Spleen (tissue), 11 donors: ENCODE data around the gene USP32. TPM values are rescaled to one million over a fixed set of nuclear protein-coding genes. Genes with fewer than 3 reads are reported as not detected.

Experiments
- DNase-seq: peaks from one replicate; pipeline ENCODE4 v3.0.0-alpha.2; 2020
- H3K27ac ChIP-seq, 8 donors: fragments of 200-600 bp; sonication (generic) in 7 of 8; 1 replicate in 4 of 8; 2 replicates in 4 of 8; pipeline versions ENCODE4 v1.5.0 to v1.8.0; 2016 to 2021; ENCODE audit warnings: inconsistent platforms in 4 of 8, mild to moderate bottlenecking in 4 of 8, moderate library complexity in 1 of 8
- H3K27me3 ChIP-seq, 7 donors: fragments of 200-600 bp; sonication (generic) in 6 of 7; replicated peaks in 1 of 7; 1 replicate in 4 of 7; 2 replicates in 3 of 7; pipeline versions ENCODE4 v1.5.0 to v1.8.0; 2016 to 2021; ENCODE audit warnings: inconsistent platforms in 3 of 7, mild to moderate bottlenecking in 1 of 7
- H3K36me3 ChIP-seq, 6 donors: fragments of 200-600 bp; sonication (generic) in 5 of 6; 1 replicate in 4 of 6; 2 replicates in 2 of 6; pipeline versions ENCODE4 v1.5.0 to v1.8.0; 2016 to 2021; ENCODE audit warnings: inconsistent platforms in 2 of 6
- H3K4me1 ChIP-seq, 6 donors: fragments of 200-600 bp; sonication (generic) in 5 of 6; 1 replicate in 3 of 6; 2 replicates in 3 of 6; pipeline versions ENCODE4 v1.5.0 to v1.8.0; 2016 to 2021; ENCODE audit warnings: inconsistent platforms in 3 of 6
- H3K4me3 ChIP-seq, 8 donors: fragments of 200-600 bp; sonication (generic) in 7 of 8; 1 replicate in 4 of 8; 2 replicates in 4 of 8; pipeline versions ENCODE4 v1.5.0 to v1.8.0; 2016 to 2021; ENCODE audit warnings: inconsistent platforms in 4 of 8, mild to moderate bottlenecking in 4 of 8, moderate library complexity in 2 of 8
- H3K9me3 ChIP-seq, 8 donors: fragments of 200-600 bp; sonication (generic) in 7 of 8; 1 replicate in 4 of 8; 2 replicates in 4 of 8; pipeline versions ENCODE4 v1.5.0 to v1.8.0; 2016 to 2021; ENCODE audit warnings: inconsistent platforms in 4 of 8
- CTCF ChIP-seq, 11 experiments: fragments of 200-600 bp in 7 of 11; fragments of 450-650 bp in 4 of 11; sonication (generic) in 4 of 11; IDR thresholded peaks in 8 of 11; conservative IDR thresholded peaks in 3 of 11; 1 replicate in 7 of 11; 2 replicates in 4 of 11; pipeline versions ENCODE4 v1.4.0 to v1.8.0; 2016 to 2021; ENCODE audit warnings: antibody characterized with exemption in 11 of 11, inconsistent platforms in 4 of 11, mild to moderate bottlenecking in 1 of 11
- POLR2A ChIP-seq, 3 donors: fragments of 450-650 bp; IDR thresholded peaks; one replicate each; pipeline ENCODE4 v1.5.1; 2017; ENCODE audit warnings: antibody characterized with exemption in 3 of 3, mild to moderate bottlenecking in 1 of 3
- POLR2AphosphoS5 ChIP-seq, 3 donors: sonication (generic); formaldehyde crosslinking; IDR thresholded peaks; one replicate each; pipeline ENCODE4 v1.5.1; 2017; ENCODE audit warnings: antibody characterized with exemption in 3 of 3
- WGBS, 5 donors: extraction: QIAGEN DNeasy Blood & Tissue Kit in 3 of 5; methylation state at CpG; one replicate each; pipeline versions ENCODE4 v1.1.5 to v1.1.7; 2013 to 2018; 5-methylcytosine and 5-hydroxymethylcytosine counted together
- intact Hi-C: fragments of 100-400 bp; cut with DNase I; formaldehyde crosslinking; loops from one replicate; pipeline ENCODE4 v1.15.0; 2023; ENCODE audit warnings: low total_unique reads
- polyA plus RNA-seq, 3 donors: library from polyadenylated mRNA; stranded (reverse); fragments of 200-250 nt; gene quantifications; one replicate each; pipeline ENCODE4 v1.2.1, GENCODE V29; 2013
- small RNA-seq, 4 donors: library from RNA; depleted of rRNA; stranded (forward); fragments of <200 nt; gene quantifications; one replicate each; pipeline ENCODE3, GENCODE V24; 2016
- total RNA-seq, 7 donors: library from RNA; depleted of rRNA in 3 of 7; stranded (reverse); fragments of >200 nt in 3 of 7; fragmentation: NEBNext Ultra II Directional in 4 of 7; extraction: Animal tissue kit (Norgen Biotek cat#: 25700) in 4 of 7; gene quantifications; one replicate each; pipeline versions ENCODE4 v1.1.0 to v1.2.1, GENCODE V29; 2016 to 2021
- donor health status: healthy with polysubstance abuse.
- donor health status: DM: no; HTN: no; CAD: no; lungs with moderate emphysema.
- donor health status: DM: no; HTN: no; CAD: no.
- donor health status: Bipolar disorder and iron deficiency.
- donor health status: healthy.
- donor health status: DM: no; HTN: no; CAD: no.
- donor health status: DM: yes; HTN: yes; CAD: no.

USP32 gene
- total and polyA plus RNA-seq, 10 donors = 7.3 to 115 (median 79.8) TPM

GRCh38 chr17:60135151-60135950 is 256.6 kb downstream of the USP32 start:
- peak; percentile 97 for DNase-seq
- intact Hi-C loops = no loop called here
- peaks cover 0 to 34% (median 24%) of the 10 kb centered on the region in 7 donors for H3K27me3 ChIP-seq
- H3K9me3 ChIP-seq = no peaks in the 10 kb centered on the region
- peak overlapping the region; percentile 9 to 85 (median 77) for H3K27ac ChIP-seq
- H3K36me3 ChIP-seq = peaks cover 0 to 12% (median 0%) of the 10 kb centered on the region in 6 donors
- TF ChIP-seq POLR2A (IDR thresholded peaks at IDR 0.05) (no peak), POLR2AphosphoS5 (IDR thresholded peaks at IDR 0.05) (peak; percentile 87 to 93 (median 91))
- H3K4me3 ChIP-seq = peak overlapping the region; percentile 51 to 87 (median 68)
- peaks cover 12 to 50% (median 43%) of the 10 kb centered on the region in 6 donors for H3K4me1 ChIP-seq
- whole genome bisulfite sequencing, 5 donors = 2 to 6% (median 3%) methylated on average over 24 to 54 of the region's 54 CpGs

- Histone ChIP-seq H3K27me3 (peaks cover 0 to 27% (median 16%) of the 10 kb centered on the region in 7 donors), H3K36me3 (peaks cover 0 to 12% (median 0%) of the 10 kb centered on the region in 6 donors), H3K4me1 (peaks cover 10 to 43% (median 37%) of the 10 kb centered on the region in 6 donors), H3K9me3 (no peaks in the 10 kb centered on the region), H3K4me3 (peak overlapping the region; percentile 51 to 87 (median 68)), H3K27ac (peak overlapping the region; percentile 9 to 85 (median 77))
- WGBS, 5 donors = 8 to 13% (median 10%) methylated on average over 16 of the region's 16 CpGs
- peak in 1 of 3 donors; percentile 25 for TF ChIP-seq POLR2AphosphoS5 (IDR thresholded peaks at IDR 0.05)
- no peak for TF ChIP-seq CTCF (IDR thresholded peaks at IDR 0.05 in 8 of 11, conservative IDR thresholded peaks at IDR 0.05 in 3 of 11)
- no peak for TF ChIP-seq POLR2A (IDR thresholded peaks at IDR 0.05)
- intact Hi-C loops = no loop called here
- peak; percentile 73 for DNase-seq
Observed at GRCh38 chr17:60134396-60135150, 257.4 kb downstream of the USP32 start.

GRCh38 chr17:60130466-60130865 is 261.5 kb downstream of the USP32 start:
- Histone ChIP-seq H3K4me1 (peaks cover 7 to 25% (median 22%) of the 10 kb centered on the region in 6 donors), H3K4me3 (no peak overlapping the region), H3K36me3 (peaks cover 0 to 12% (median 0%) of the 10 kb centered on the region in 6 donors), H3K9me3 (no peaks in the 10 kb centered on the region), H3K27me3 (no peaks in the 10 kb centered on the region), H3K27ac (no peak overlapping the region)
- TF ChIP-seq CTCF (IDR thresholded peaks at IDR 0.05 in 8 of 11, conservative IDR thresholded peaks at IDR 0.05 in 3 of 11) (no peak), POLR2A (IDR thresholded peaks at IDR 0.05) (no peak), POLR2AphosphoS5 (IDR thresholded peaks at IDR 0.05) (no peak)
- 75 to 90% (median 80%) methylated on average over 3 of the region's 3 CpGs for WGBS, 5 donors
- no peak for DNase-seq
- intact Hi-C loops = no loop called here

- Histone ChIP-seq H3K27me3 (no peaks in the 10 kb centered on the region), H3K27ac (no peak overlapping the region), H3K4me3 (no peak overlapping the region), H3K4me1 (peaks cover 2 to 14% (median 10%) of the 10 kb centered on the region in 6 donors), H3K9me3 (no peaks in the 10 kb centered on the region), H3K36me3 (peaks cover 0 to 12% (median 0%) of the 10 kb centered on the region in 6 donors)
- WGBS, 5 donors = 92 to 98% (median 92%) methylated on average over 4 of the region's 4 CpGs
- intact Hi-C loops = no loop called here
- DNase-seq = no peak
- TF ChIP-seq POLR2A (IDR thresholded peaks at IDR 0.05) = no peak
- no peak for TF ChIP-seq POLR2AphosphoS5 (IDR thresholded peaks at IDR 0.05)
- TF ChIP-seq CTCF (IDR thresholded peaks at IDR 0.05 in 8 of 11, conservative IDR thresholded peaks at IDR 0.05 in 3 of 11) = no peak
Observed at GRCh38 chr17:60129164-60129563, 262.8 kb downstream of the USP32 start.

Small RNAs within 50 kb of the gene (small RNA-seq; reads per million reads assigned to genes)
- 48.1 to 128 (median 79.9) reads per million in 4 donors for gene SCARNA20

Other genes starting within 250 kb of the USP32 start
- 10 to 100 TPM in 4 of 7 donors, 1 to 10 TPM in 3; 7.2 to 19.3 (median 13.3) TPM for gene CA4, start 242.2 kb downstream of the USP32 start, total RNA-seq
- 1 to 10 TPM; 1.7 to 7.0 (median 5.4) TPM for gene CA4, start 242.2 kb downstream of the USP32 start, polyA plus RNA-seq
- under 1 TPM in 3 of 7 donors, not detected in 4; 0.38 to 0.52 (median 0.40) TPM for gene CHCT1, start 30.4 kb upstream of the USP32 start, total RNA-seq
- gene CHCT1, start 30.4 kb upstream of the USP32 start, polyA plus RNA-seq = under 1 TPM; 0.22 to 0.33 (median 0.32) TPM
- 10 to 100 TPM; 28.4 to 49.8 (median 41.4) TPM for gene APPBP2, start 134.1 kb upstream of the USP32 start, total RNA-seq
- gene APPBP2, start 134.1 kb upstream of the USP32 start, polyA plus RNA-seq = 1 to 10 TPM; 4.1 to 7.1 (median 5.2) TPM
- 10 to 100 TPM; 12.5 to 19.8 (median 18.6) TPM for gene PPM1D, start 208.1 kb upstream of the USP32 start, total RNA-seq
- 1 to 10 TPM; 2.7 to 3.9 (median 3.3) TPM for gene PPM1D, start 208.1 kb upstream of the USP32 start, polyA plus RNA-seq